HG02678 (cell line): ENCODE results near the gene KRR1.
"Not testable (repeated sequence)": the region's sequence is repeated elsewhere in the genome, so short reads cannot be mapped to it uniquely, and the experiment has no call there.

ENCODE experiments used
- ATAC-seq: cut with Tn5 transposase; IDR thresholded peaks from one replicate; pipeline ENCODE4 v1.9.1; 2021; ENCODE audit warnings: mild to moderate bottlenecking, moderate library complexity; ENCODE audit not compliant: unreplicated experiment

KRR1 gene

GRCh38 chr12:75479963-75480461, 31.4 kb downstream of the KRR1 start:
- peak; percentile 30 for ATAC-seq

GRCh38 chr12:75478116-75478794, 33.2 kb downstream of the KRR1 start:
- peak; percentile 25 for ATAC-seq

- no peak for ATAC-seq
These were observed 34.3 kb downstream of the KRR1 start for GRCh38 chr12:75477137-75477536.

- ATAC-seq = no peak
These were observed 35.3 kb downstream of the KRR1 start for GRCh38 chr12:75476071-75476470.

GRCh38 chr12:75474116-75474515, 37.3 kb downstream of the KRR1 start:
- ATAC-seq = no peak

- peak; percentile 53 for ATAC-seq
These were observed 39.2 kb downstream of the KRR1 start for GRCh38 chr12:75471902-75472890.

- no peak for ATAC-seq
These were observed 51.2 kb downstream of the KRR1 start for GRCh38 chr12:75460204-75460603.

- ATAC-seq = no peak
These were observed 51.7 kb downstream of the KRR1 start for GRCh38 chr12:75459755-75460154.

GRCh38 chr12:75457866-75458265, 53.5 kb downstream of the KRR1 start:
- not testable (repeated sequence) for ATAC-seq

GRCh38 chr12:75457191-75457590, 54.2 kb downstream of the KRR1 start:
- ATAC-seq = no peak

- ATAC-seq = no peak
These were observed 55.6 kb downstream of the KRR1 start for GRCh38 chr12:75455839-75456238.

- no peak for ATAC-seq
These were observed 58.6 kb downstream of the KRR1 start for GRCh38 chr12:75452675-75453330.

GRCh38 chr12:75447691-75448393, 63.6 kb downstream of the KRR1 start:
- ATAC-seq = no peak

GRCh38 chr12:75446857-75447256, 64.6 kb downstream of the KRR1 start:
- ATAC-seq = no peak

- ATAC-seq = not testable (repeated sequence)
These were observed 66.3 kb downstream of the KRR1 start for GRCh38 chr12:75445137-75445507.

- ATAC-seq = no peak
These were observed 66.8 kb downstream of the KRR1 start for GRCh38 chr12:75444429-75445136.

- ATAC-seq = no peak
These were observed 67.7 kb downstream of the KRR1 start for GRCh38 chr12:75443709-75444108.

GRCh38 chr12:75442454-75442853, 69.0 kb downstream of the KRR1 start:
- not testable (repeated sequence) for ATAC-seq

GRCh38 chr12:75441687-75442449, 69.5 kb downstream of the KRR1 start:
- not testable (repeated sequence) for ATAC-seq
